OCI-LY1 (cell line): Measurements from ENCODE around the gene PHF23.

Experiments
- CTCF ChIP-seq: fragments of 200-600 bp; sonication (generic), shearing (Covaris generic); IDR thresholded peaks from 2 replicates; pipeline ENCODE4 v1.5.1; 2017; ENCODE audit warnings: mild to moderate bottlenecking, antibody characterized with exemption, low read length, moderate library complexity, mixed read lengths
- EZH2 ChIP-seq: fragments of 200-600 bp; sonication (generic), shearing (Covaris generic); IDR thresholded peaks from 2 replicates; pipeline ENCODE4 v1.8.0; 2017; ENCODE audit warnings: borderline replicate concordance, mixed run types, mild to moderate bottlenecking, antibody characterized with exemption, low read length, moderate library complexity, mixed read lengths

- TF ChIP-seq CTCF = no peak
- TF ChIP-seq EZH2 = no peak
Measured at GRCh38 chr17:7218166-7218565, 21.1 kb downstream of the PHF23 start.
